Epithelial cell of proximal tubule (primary cell): ENCODE results near the gene VGLL4. TPM values are rescaled to one million over a fixed set of nuclear protein-coding genes. Genes with fewer than 3 reads are reported as not detected.
A peak's percentile ranks its signal among the peaks of the same experiment; 100 is the strongest.
"Not testable (repeated sequence)": the region's sequence is repeated elsewhere in the genome, so short reads cannot be mapped to it uniquely, and the experiment has no call there.

Experiments
- DNase-seq: peaks from one replicate; pipeline ENCODE4 v3.0.0-alpha.2; 2011; ENCODE audit warnings: low read depth
- H3K4me3 ChIP-seq: 2 replicates; pipeline ENCODE4 v1.5.1; 2011; ENCODE audit warnings: low read depth, mild to moderate bottlenecking, low read length
- total RNA-seq: library from RNA; depleted of rRNA; stranded (reverse); fragments of >200 nt; gene quantifications from 2 replicates; pipeline ENCODE4 v1.2.3, GENCODE V29; 2015
- TF ChIP-seq, protein P1 (sequence below): conservative IDR thresholded peaks from 2 replicates; pipeline ENCODE4 v1.5.1; 2012; ENCODE audit warnings: low read depth, mild to moderate bottlenecking, low read length

The VGLL4 gene
- total RNA-seq, 1 donor from 2014 or later: 52.4 TPM

DNA sequence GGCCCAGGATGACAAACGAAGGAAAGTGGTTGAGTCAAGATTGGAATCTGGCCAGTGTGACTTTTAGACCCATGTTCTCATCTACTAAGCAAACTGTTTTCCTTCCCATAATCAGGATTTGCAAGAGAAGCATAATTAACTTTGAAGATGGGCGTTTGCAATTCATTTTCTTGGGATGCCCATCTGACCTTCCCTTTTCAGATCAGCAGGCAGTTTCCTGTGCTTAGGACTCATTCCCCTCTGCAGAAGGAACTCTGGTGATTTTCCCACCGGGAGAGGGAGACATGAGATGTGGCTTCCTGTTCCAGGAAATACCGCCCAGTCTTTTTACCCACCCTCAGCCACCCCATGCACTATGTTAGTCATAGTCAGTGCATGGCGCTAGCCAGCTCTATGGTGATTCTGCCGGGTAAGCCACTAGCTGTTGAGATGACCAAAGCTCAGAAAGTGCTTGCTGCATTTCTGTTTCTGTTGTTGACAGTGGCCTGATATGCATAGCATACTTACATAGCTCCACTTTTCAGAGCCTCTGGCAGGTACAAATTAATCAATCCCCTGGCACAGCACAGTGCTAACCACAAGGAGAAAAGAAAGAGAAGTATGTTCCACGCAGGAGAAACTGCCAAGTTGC lies 129.4 kb downstream of the VGLL4 start:
- peak; percentile 39 for DNase-seq
- TF ChIP-seq, protein P1, sequence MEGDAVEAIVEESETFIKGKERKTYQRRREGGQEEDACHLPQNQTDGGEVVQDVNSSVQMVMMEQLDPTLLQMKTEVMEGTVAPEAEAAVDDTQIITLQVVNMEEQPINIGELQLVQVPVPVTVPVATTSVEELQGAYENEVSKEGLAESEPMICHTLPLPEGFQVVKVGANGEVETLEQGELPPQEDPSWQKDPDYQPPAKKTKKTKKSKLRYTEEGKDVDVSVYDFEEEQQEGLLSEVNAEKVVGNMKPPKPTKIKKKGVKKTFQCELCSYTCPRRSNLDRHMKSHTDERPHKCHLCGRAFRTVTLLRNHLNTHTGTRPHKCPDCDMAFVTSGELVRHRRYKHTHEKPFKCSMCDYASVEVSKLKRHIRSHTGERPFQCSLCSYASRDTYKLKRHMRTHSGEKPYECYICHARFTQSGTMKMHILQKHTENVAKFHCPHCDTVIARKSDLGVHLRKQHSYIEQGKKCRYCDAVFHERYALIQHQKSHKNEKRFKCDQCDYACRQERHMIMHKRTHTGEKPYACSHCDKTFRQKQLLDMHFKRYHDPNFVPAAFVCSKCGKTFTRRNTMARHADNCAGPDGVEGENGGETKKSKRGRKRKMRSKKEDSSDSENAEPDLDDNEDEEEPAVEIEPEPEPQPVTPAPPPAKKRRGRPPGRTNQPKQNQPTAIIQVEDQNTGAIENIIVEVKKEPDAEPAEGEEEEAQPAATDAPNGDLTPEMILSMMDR: no peak
- H3K4me3 ChIP-seq: no peak overlapping the region

- TF ChIP-seq, protein P1: no peak
- DNase-seq: no peak
Measured at GRCh38 chr3:11513817-11514135, 129.9 kb downstream of the VGLL4 start.

DNA sequence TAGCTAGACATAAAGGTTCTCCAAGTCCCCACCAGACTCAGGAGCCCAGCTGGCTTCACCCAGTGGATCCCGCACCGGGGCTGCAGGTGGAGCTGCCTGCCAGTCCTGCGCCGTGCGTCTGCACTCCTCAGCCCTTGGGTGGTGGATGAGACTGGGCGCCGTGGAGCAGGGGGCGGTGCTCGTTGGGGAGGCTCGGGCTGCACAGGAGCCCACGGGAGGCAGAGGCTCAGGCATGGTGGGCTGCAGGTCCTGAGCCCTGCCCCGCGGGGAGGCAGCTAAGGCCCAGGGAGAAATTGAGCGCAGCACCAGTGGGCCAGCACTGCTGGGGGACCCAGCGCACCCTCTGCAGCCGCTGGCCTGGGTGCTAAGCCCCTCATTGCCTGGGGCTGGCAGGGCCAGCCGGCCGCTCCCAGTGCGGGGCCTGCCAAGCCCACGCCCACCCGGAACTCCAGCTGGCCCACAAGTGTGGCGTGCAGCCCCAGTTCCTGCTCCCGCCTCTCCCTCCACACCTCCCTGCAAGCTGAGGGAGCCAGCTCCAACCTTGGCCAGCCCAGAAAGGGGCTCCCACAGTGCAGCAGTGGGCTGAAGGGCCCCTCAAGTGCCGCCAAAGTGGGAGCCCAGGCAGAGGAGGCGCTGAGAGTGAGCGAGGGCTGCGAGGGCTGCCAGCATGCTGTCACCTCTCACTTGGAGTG lies 130.4 kb downstream of the VGLL4 start:
- DNase-seq, H3K4me3 ChIP-seq: not testable (repeated sequence)

More at GRCh38 chr3:11513817-11514135, 129.9 kb downstream of the VGLL4 start:
- no peak overlapping the region for H3K4me3 ChIP-seq

DNA sequence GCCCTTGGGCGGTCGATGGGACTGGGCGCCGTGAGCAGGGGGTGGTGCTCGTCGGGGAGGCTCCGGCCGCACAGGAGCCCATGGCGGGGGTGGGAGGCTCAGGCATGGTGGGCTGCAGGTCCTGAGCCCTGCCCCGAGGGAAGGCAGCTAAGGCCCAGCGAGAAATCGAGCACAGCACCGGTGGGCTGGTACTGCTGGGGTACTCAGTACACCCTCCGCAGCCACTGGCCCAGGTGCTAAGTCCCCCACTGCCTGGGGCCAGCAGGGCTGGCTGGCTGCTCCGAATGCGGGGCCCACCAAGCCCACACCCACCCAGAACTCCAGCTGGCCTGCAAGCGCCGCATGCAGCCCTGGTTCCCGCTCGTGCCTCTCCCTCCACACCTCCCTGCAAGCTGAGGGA lies 132.1 kb downstream of the VGLL4 start:
- H3K4me3 ChIP-seq, DNase-seq: not testable (repeated sequence)

- no peak overlapping the region for H3K4me3 ChIP-seq
- TF ChIP-seq, protein P1: no peak
- DNase-seq: no peak
Measured at GRCh38 chr3:11510356-11510755, 133.4 kb downstream of the VGLL4 start.

- TF ChIP-seq, protein P1: no peak
- DNase-seq: no peak
- no peak overlapping the region for H3K4me3 ChIP-seq
Measured at GRCh38 chr3:11510001-11510340, 133.7 kb downstream of the VGLL4 start.

DNA sequence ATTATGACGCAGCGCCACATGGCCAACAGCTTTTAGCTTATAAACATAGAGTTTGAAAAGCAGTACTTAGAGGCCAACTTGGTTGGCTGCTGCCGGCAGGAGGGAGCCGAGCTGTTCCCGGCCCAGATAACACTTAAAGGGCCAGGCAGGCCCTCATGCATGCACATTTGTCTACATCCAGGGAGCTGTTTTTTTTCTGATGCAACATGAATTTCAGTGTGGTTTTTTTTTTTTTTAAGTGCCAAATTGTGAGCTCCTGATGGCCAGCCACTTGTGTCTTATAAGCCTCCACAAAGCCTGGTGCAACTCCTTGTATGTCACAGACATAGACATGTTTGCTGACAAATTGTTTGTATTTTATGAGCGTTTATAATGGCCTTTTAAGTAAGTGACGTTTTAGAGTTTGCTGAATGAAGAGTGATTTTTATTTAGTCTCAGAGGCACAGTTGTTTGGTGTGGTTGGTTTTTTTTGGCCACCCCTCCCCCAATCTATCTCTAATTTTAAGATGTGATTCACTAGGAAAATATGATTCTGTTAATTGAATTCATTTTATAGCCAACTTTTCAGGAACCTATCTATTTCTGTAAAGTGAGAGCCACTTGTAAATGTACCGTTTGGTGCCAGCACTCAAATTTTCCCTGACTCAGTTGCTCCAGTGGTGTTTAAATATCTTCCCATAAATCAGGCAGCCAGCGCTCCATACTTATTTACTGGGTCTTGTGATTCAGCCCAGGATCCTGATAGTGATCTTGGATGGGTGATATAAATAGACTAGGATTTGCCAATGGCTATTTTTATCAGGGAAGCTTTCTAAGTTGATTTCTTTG lies 134.3 kb downstream of the VGLL4 start:
- DNase-seq: no peak
- no peak overlapping the region for H3K4me3 ChIP-seq
- TF ChIP-seq, protein P1: no peak
